GM21360 (cell line): ENCODE results near the gene POU6F2.

Experiments
- ATAC-seq: cut with Tn5 transposase; IDR thresholded peaks from one replicate; pipeline ENCODE4 v1.9.1; 2021; ENCODE audit warnings: mild to moderate bottlenecking, moderate library complexity; ENCODE audit not compliant: unreplicated experiment

The POU6F2 gene

DNA sequence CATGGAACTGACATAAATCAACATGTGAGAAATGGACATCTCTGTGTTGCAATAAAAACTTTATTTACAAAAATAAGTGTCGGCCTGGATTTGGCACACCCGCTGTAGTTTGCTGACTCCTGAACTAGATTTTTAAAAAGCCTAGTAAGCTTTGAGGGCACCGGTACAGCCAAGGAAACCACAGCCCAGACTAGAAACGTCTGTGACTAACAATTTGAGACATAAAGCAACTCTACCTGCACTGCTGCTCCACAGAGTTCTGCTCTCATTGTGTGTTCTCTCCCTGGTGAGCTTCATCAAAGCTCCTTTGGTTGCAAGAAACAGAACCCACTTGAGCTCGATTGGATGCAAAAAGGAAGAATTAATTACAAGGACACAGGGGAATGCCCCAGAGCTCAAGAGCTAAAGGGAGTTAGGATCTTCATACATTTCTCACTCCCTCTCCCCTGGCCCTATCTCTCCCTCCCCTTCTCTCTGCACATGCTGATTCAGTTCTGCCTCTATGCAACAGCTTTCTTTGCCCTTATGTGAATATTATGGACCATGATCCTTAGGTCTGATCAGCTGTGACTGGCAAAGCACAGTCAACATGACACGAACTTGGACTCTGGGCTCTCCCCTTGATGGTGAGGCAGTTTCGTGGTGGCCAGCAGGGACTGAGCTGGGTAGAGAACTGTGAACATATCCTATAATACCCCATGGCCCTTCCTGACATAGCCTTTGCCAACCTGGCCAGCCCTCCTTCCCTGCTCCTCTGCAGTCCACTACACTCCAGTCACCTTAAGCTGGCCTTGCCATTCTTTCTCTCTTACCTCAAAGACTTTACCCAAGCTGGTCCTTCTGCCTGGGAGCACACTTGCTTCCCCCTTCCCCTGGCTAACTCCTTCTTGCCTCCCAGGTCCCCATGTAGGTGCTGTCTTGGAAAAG lies 511.0 kb downstream of the POU6F2 start:
- no peak for ATAC-seq

DNA sequence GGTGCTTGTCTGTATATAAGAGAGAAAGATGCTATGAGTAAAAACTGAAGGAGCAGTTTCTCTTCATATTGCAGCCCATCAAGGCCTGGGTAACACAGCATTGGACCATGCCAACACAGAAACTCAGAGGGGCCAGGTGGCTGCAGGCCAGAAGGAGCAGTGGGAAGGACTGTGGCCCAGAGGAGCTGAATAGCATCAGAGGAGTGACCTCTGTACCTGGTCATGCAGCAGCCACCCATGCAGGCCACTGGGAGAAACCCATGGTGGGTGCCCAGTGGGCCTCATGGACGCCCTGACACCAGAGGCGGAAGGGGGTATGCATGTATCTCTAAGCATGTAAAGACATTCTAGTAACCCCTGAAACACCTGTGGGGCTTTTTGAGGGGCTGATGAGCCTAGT lies 512.6 kb downstream of the POU6F2 start:
- ATAC-seq = no peak

DNA sequence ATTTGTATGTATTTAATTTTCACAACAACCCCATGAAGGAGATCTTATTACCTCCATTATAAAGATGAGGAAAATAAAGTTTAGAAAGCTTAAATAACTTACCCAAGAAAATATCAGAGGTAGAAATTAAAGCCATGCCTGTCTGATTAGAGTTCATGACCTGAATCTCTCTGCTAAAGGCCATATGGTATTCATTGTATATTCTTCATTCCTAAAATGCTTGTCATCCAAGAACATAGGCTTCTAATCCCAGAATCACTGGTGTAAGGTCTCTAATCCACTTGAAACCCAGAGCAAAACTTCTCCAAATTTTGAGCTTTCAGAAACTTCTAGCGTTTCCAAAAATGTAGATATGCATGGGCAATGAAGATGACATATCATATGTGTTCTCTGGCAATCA lies 516.2 kb downstream of the POU6F2 start:
- ATAC-seq = no peak

DNA sequence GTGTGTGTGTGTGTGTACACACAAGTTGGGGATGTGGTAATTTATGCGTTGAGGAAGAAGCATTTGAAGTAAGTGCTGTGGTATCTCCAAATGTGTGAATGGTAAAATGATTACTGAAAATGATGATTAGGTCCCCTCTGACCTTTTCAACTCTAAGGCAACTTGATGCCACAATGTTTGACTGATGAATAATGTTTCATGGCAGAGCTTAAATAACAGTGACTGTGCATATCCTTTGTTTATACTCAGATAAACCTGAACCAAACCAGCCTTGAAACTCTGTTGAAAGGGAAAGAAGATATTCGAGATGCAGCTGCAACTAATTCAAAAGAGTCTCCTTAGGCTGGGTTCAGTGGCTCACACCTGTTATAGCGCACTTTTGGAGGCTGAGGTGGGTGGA lies 523.6 kb downstream of the POU6F2 start:
- ATAC-seq = no peak

DNA sequence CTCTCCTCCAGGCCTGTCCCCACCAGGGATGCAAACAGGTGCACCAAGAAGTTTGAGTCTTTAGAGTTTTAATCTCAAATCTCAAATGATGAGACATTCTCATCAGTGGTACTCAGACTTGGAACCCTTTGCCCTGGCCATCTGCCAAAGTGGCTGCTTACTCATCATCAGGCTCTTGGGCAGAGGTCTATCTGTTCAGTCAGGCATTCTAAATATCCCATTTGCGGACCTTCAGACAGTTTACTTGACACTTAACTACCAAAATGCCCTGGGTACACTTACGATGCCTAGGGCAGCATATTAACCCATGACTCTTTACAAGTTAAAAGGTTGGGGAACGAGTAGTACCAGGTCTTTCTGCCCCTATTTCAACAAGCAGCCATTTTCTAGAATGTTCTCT lies 527.3 kb downstream of the POU6F2 start:
- no peak for ATAC-seq

DNA sequence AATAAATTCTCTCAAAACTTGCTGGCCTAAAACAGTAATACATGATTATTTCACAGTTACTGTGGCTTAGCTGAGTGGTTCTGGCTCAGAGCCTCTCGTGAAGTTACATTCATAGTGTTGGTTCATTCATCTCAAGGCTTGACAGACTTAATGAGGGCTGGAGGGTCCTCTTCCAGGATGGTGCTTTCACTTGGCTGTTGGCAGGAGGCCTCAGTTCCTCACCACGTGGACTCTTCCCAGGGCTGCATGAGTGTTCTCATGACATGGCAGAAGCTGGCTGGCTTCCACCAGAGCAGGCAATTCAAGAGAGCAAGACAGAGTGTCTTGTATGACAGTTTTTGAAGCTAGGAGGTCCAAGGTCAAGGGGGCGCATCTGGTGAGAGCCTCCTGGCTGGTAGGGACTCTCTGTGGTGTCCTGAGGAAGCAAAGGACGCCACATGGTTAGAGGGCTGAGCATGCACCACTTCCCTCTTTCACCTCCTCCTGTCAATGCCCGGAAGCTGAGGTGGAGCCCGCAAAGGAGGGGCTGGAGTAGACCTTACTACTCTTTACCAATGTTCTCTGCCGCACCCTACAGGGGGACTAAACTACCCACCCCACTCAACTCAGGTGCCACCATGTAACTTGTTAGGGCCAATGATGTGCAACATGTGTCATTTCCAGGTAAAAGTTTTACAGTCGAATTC lies 530.3 kb downstream of the POU6F2 start:
- ATAC-seq = peak; percentile 55

DNA sequence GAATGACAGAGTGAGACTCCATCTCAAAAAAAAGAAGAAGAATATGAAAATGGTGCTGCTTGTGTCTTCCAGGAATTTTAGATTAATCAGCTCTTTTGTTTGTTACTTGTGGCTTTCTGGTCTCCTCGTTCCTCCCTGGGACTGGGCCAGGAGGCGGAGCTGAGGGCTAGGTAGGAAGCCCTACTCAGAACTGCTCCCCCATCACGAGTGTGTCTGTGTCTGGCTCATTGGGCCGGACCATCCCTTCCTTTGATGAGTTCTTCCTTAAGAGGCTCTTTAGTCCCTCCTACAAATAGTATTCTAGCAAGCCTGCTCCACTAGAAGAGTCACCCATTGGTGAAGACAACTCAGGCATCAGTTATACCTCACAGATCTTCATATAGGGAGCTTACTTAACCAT lies 531.7 kb downstream of the POU6F2 start:
- no peak for ATAC-seq

DNA sequence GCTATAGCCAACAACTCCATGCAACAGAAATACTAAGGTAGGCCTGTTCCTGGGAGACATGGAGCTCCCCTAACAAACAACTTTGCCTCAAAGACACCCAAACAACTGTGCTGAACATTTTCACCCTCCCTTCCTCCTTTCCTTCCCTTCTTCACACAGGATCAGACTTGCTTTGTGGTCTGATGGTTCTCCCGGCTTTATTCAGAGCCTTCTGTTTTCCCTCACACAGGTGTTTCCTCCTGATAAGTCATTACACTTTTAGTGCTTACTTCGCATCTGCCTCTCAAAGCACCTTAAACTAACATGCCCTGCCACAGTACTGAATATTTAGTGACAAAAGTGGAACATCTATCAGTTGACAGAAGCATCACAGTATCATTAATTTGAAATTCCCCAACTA lies 532.2 kb downstream of the POU6F2 start:
- no peak for ATAC-seq

DNA sequence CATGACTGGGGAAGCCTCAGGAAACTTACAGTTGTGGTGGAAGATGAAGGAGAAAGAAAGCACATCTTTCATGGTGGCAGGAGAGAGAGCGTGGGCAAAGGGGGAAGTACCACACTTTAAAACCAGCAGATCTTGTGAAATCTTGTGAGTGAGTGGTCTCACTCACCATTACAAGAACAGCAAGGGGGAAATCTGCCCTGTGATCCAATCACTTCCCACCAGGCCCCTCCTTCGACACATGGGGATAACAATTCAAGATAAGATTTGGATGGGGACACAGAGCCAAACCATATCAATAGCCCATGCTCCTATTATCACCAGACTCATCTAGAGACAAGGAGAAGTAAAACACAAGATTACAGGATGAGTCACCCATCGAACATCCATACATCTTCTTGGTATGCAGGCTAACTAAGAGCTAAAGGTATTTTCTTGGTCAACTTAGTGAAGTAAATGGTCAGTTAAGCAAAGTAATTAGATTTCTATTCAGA lies 533.2 kb downstream of the POU6F2 start:
- no peak for ATAC-seq

DNA sequence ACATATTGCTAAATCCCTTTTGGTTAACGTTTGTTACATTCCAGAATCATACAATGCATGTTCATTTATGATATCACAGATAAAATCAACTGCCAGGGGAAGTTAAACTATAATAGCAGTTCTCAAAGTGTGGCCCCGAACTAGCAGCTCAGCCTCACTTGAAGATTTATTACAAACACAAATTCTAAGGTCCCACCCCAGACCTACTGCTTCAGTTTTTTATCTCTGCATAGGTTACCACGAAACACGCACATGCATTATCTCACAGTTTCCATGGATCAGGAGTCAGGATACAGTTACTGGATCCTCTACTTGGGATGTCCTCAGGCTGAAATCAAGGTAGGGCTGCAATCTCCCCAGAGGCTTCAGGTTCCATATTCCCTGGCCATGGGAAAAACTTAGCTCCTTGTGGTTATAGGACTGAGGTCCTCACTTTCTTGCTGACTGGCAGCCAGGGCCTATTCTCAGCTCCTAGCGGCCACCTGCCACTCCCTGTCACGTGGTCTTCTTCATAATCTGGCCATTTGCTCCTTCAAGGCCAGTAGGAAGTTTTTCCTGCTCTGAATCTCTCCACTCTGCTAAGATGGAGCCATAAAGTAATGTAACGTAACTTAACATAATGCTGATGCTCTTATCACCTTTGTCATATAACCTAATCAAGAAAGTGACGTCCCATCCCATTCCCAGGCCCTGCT lies 538.0 kb downstream of the POU6F2 start:
- no peak for ATAC-seq

DNA sequence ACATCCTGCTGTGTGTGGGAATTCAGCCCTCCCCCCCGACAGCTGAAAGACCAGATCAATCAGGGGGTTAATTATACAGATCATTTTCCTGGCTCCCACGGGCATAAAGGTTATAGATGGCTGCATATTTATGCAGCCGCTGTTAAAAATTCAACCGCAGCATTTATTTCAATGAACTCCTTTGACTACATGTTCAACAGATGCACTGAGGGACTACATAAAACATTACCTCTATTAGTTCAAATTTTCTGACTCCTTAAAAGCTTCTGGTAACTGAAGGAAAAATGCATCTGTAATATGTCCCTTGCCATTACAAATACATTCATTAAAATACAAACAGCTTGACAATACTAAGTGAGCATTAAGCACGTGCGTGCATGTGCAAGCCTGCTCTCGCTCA lies 538.8 kb downstream of the POU6F2 start:
- ATAC-seq = no peak

DNA sequence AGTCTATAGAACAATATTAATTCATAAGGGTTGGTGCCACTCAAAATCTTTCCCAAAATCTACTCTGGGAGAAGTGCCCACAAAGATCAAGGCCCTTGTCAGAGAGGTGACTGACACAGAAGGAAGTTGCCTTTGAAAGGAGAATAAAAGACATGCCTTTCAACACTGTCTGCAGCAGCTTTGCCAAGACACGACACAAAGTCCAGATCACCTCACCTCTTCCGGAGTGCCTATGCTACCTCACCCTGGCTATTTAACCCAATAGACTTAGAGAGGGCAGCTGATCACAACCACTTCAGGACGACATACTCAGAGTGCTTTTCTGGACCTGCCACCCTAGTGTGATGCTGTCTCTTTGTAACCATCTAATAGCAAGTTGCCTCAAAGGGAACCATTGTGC lies 539.5 kb downstream of the POU6F2 start:
- ATAC-seq = no peak
